Measurements from ENCODE around the gene MGME1.

The MGME1 gene

DNA sequence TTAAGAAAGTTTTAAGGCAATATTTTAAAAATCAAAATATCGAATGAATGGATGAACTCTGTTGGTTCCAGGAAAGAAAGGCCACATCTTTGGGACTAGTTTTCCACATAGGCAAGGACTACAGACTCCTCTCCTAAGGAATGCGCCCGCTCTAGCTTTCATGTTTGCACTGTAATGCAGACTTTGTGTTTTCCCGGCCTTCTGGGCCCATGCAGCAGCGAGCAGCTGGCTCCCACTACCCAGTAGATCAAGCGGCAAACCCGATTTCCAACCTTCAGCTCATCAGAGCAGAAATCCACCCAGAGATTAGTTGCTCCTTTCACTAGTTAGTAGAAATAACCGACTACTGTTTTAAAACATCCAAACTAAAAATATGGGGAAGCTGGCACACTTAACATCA, 61.2 kb downstream of the MGME1 start:
- DNase-seq: no peak

DNA sequence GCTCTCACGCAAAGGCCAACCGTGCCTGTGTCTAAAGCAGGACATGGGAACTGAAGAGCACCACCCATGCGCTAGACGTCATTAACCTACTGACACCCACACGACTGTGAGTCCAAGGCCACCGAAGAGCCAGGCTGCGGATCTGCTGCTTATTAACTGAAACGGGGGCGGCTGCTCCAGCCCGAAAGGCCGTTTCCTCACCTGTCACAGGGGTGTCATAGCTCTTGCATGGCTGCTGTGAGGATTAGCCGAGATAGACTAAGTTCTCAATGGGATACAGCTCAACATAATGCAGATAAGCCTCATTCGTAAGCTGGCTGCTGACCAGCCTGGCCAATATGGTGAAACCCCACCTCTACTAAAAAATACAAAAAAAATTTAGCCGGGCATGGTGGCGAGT, 62.2 kb downstream of the MGME1 start:
- DNase-seq: no peak

DNA sequence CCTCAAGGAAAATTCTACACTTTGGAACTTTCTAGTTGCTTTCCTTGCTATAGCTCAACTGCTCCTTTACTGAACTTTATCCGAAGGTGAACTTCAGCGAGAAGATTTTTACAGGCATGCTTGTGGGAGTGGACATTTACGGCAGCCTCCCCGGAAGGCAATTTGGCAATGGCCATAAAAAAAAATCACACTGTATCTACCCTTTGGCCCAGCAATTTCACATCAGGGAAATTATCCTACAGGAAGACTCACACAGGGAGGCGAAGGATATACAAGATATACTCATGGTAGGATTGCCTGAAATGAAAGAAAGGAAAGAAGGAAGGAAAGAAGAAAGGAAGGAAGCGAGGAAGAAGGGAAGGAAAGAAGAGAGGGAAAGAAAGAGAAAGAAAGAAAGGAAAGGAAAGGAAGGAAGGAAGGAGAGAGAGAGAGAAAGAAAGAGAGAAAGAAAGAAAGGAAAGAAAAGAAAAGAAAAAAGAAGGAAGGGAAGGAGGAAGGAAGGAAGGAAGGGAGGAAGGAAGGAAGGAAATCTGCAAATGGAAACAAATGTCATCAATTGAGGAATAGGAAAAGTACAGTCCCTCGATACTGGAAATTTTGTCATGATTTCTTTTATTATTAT, 63.2 kb downstream of the MGME1 start:
- no peak for DNase-seq

DNA sequence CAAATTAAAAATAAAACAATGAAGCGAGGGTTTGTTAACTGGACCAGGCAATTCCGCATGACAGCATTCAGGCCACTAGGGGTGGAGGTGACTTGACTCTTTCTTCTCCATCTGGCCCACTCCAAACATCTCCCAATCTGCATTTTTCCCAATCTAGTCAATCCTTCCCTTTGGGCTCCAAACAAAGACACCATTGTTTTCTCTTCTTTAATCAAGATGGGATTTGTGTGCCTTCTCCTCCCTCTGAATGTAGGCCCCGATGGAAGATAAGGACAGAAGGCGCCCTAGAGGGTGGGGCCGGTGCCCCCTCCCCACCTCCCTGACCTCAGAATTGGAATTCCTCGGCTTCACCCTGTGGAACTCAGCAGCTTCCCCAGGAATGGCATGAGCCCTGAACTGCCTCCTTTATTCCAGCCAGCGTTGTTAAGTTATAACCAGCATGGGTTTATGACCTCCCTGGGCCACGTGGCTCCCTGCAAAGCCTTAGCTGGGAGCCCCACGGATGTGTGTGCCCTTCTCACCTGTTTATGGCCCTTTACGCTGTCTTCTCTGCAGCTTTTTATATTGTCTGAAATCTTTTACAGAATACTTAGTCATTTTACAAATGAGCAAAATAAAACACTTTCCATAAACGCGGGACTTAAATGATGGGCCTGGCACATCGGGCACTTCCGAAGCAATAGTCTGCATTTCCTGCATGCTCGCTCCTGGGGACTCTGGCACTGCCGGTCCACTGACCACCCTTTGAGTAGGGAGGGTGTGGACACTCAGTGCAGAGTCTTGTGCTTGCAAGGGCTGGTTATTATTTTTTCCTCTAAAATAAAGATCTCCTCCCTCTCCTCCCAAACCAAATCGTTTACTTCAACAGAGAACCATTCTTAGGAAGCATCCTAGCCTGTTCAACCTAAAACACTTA, 64.4 kb downstream of the MGME1 start:
- DNase-seq: no peak

DNA sequence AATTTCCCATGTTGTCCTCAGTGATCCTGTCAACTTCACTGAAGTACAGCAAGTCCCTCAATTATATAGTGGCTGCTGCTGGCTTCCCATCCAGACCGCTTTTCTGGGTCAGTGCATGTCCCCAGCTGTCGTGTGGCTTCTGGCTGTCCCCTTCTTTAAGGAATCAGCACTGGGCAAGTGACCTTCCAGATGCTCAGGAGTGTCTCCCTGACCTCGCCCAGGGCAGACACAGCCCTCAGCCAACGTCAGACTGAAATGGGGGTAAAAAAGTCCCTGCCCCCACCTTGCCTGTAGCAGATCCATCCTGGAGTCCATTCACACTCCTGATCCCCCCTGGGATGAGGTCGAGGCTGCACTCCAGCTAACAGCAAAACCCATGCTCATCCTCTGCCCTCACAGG, 65.2 kb downstream of the MGME1 start:
- no peak for DNase-seq

DNA sequence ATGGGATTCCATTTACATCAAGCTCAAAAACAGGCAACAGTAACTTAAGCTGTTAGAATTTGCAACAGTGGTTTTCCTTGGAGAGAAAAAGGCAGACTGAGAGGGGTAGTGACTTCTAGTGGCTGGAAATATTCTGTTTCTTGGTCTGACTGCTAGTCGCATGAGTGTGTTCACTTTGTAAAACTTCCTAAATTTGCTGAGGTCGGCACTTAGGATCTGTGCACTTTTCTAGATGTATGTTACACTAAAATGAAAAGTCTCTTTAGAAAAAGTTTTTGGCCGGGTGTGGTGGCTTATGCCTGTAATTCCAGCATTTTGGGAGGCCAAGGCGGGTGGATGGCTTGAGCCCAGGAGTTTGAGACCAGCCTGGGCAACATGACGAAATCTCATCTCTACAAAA, 70.2 kb downstream of the MGME1 start:
- no peak for DNase-seq
